ENCODE data around the gene ZCWPW1. TPM values are rescaled to one million over a fixed set of nuclear protein-coding genes. Genes with fewer than 3 reads are reported as not detected.
"Not testable (repeated sequence)": the region's sequence is repeated elsewhere in the genome, so short reads cannot be mapped to it uniquely, and the experiment has no call there.

ZCWPW1 gene
- polyA plus RNA-seq, 12 donors = 4.5 to 17.3 (median 6.5) TPM; not detected in 1

- no peak for DNase-seq
Measured at GRCh38 chr7:100357131-100357561, 71.4 kb downstream of the ZCWPW1 start.

DNA sequence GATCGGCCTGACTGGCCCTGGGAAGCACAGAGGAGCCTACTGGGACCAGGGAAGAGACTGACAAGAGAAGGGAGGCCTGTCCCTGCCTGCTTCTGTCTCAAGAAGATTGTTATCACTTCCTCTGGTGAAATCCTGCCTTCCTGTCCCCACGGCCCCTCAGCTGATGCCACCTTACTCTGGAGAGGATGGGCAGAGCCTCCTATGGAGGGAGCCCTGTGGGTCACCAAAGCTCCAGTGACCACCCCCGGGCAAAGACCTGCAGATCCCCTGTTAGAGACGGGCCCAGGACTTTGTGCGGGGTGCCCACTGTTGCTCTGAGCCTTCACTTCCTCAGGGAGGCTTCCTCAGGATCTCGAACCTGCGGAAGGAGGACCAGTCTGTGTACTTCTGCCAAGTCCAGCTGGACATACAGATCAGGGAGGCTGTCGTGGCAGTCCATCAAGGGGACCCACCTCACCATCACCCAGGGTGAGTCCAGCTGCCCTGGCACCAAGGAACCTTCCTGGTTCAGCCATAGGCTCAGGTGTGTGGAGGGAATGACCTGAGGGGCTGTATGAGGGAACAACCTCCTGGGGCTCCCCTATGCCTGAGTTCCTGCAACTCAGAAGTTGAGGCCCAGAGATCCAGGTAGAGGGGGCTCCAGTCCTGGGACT is 72.0 kb downstream of the ZCWPW1 start:
- no peak for DNase-seq

GRCh38 chr7:100353685-100354330 is 74.7 kb downstream of the ZCWPW1 start:
- DNase-seq = no peak

GRCh38 chr7:100352984-100353684 is 75.4 kb downstream of the ZCWPW1 start:
- no peak for DNase-seq

GRCh38 chr7:100352230-100352781 is 76.2 kb downstream of the ZCWPW1 start:
- not testable (repeated sequence) for DNase-seq

- no peak for DNase-seq
Measured at GRCh38 chr7:100351657-100352058, 76.8 kb downstream of the ZCWPW1 start.

Other genes with a start within 250 kb of the ZCWPW1 start
- gene PVRIG, start 208.8 kb downstream of the ZCWPW1 start, polyA plus RNA-seq (ENCODE audit: insufficient read length in 12 of 12) = 10 to 100 TPM in 2 of 12 donors, 1 to 10 TPM in 8, not detected in 2; 1.3 to 12.0 (median 6.4) TPM
- gene SPDYE3, start 121.0 kb downstream of the ZCWPW1 start, polyA plus RNA-seq (ENCODE audit: insufficient read length in 12 of 12) = 1 to 10 TPM in 10 of 12 donors, not detected in 2; 5.4 to 8.7 (median 6.4) TPM
- gene PILRB, start 70.6 kb downstream of the ZCWPW1 start, polyA plus RNA-seq (ENCODE audit: insufficient read length in 12 of 12) = 10 to 100 TPM in 10 of 12 donors, 1 to 10 TPM in 1, not detected in 1; 9.9 to 55.1 (median 19.1) TPM
- gene PILRA, start 55.2 kb downstream of the ZCWPW1 start, polyA plus RNA-seq (ENCODE audit: insufficient read length in 12 of 12) = 1 to 10 TPM in 10 of 12 donors, not detected in 2; 1.6 to 9.3 (median 2.5) TPM
- gene MEPCE, start 1.1 kb upstream of the ZCWPW1 start, polyA plus RNA-seq (ENCODE audit: insufficient read length in 12 of 12) = 10 to 100 TPM in 11 of 12 donors, not detected in 1; 27.0 to 42.9 (median 32.2) TPM
- gene PPP1R35, start 7.8 kb upstream of the ZCWPW1 start, polyA plus RNA-seq (ENCODE audit: insufficient read length in 12 of 12) = 10 to 100 TPM in 9 of 12 donors, 1 to 10 TPM in 2, not detected in 1; 9.4 to 27.5 (median 11.9) TPM
- gene SPACDR, start 35.6 kb upstream of the ZCWPW1 start, polyA plus RNA-seq (ENCODE audit: insufficient read length in 12 of 12) = 1 to 10 TPM in 9 of 12 donors, under 1 TPM in 1, not detected in 2; 0.98 to 2.4 (median 1.4) TPM
- gene TSC22D4, start 50.5 kb upstream of the ZCWPW1 start, polyA plus RNA-seq (ENCODE audit: insufficient read length in 12 of 12) = 10 to 100 TPM in 11 of 12 donors, not detected in 1; 29.0 to 95.6 (median 38.9) TPM
- 1 to 10 TPM in 11 of 12 donors, not detected in 1; 1.1 to 5.7 (median 1.5) TPM for gene NYAP1, start 55.2 kb upstream of the ZCWPW1 start, polyA plus RNA-seq (ENCODE audit: insufficient read length in 12 of 12)
- 10 to 100 TPM in 6 of 12 donors, 1 to 10 TPM in 5, not detected in 1; 7.8 to 16.8 (median 10.1) TPM for gene AGFG2, start 110.5 kb upstream of the ZCWPW1 start, polyA plus RNA-seq (ENCODE audit: insufficient read length in 12 of 12)
- 10 to 100 TPM in 1 of 12 donors, 1 to 10 TPM in 9, not detected in 2; 1.5 to 10.1 (median 2.8) TPM for gene SAP25, start 145.2 kb upstream of the ZCWPW1 start, polyA plus RNA-seq (ENCODE audit: insufficient read length in 12 of 12)
- gene LRCH4, start 157.4 kb upstream of the ZCWPW1 start, polyA plus RNA-seq (ENCODE audit: insufficient read length in 12 of 12) = 10 to 100 TPM in 11 of 12 donors, not detected in 1; 16.7 to 39.5 (median 23.7) TPM
- gene FBXO24, start 157.6 kb upstream of the ZCWPW1 start, polyA plus RNA-seq (ENCODE audit: insufficient read length in 12 of 12) = 1 to 10 TPM in 7 of 12 donors, under 1 TPM in 3, not detected in 2; 0.59 to 2.1 (median 1.1) TPM
- gene PCOLCE, start 173.7 kb upstream of the ZCWPW1 start, polyA plus RNA-seq (ENCODE audit: insufficient read length in 12 of 12) = 100 to 1,000 TPM; 170 to 827 (median 228) TPM
- gene MOSPD3, start 183.8 kb upstream of the ZCWPW1 start, polyA plus RNA-seq (ENCODE audit: insufficient read length in 12 of 12) = 10 to 100 TPM in 11 of 12 donors, not detected in 1; 12.5 to 69.6 (median 17.2) TPM
- 1 to 10 TPM in 3 of 12 donors, under 1 TPM in 7, not detected in 2; 0.23 to 2.3 (median 0.72) TPM for gene TFR2, start 212.8 kb upstream of the ZCWPW1 start, polyA plus RNA-seq (ENCODE audit: insufficient read length in 12 of 12)
- gene ACTL6B, start 227.7 kb upstream of the ZCWPW1 start, polyA plus RNA-seq (ENCODE audit: insufficient read length in 12 of 12) = under 1 TPM in 3 of 12 donors, not detected in 9; 0.21 to 0.30 (median 0.28) TPM
- 100 to 1,000 TPM in 11 of 12 donors, not detected in 1; 110 to 178 (median 137) TPM for gene GNB2, start 245.0 kb upstream of the ZCWPW1 start, polyA plus RNA-seq (ENCODE audit: insufficient read length in 12 of 12)